ENCODE data around the gene AP3M1. TPM values are rescaled to one million over a fixed set of nuclear protein-coding genes. Genes with fewer than 3 reads are reported as not detected.
"Not testable (repeated sequence)": the region's sequence is repeated elsewhere in the genome, so short reads cannot be mapped to it uniquely, and the experiment has no call there.

Gene AP3M1
- total RNA-seq, 2 donors from 2014 or later = 21.1 to 27.8 TPM

DNA sequence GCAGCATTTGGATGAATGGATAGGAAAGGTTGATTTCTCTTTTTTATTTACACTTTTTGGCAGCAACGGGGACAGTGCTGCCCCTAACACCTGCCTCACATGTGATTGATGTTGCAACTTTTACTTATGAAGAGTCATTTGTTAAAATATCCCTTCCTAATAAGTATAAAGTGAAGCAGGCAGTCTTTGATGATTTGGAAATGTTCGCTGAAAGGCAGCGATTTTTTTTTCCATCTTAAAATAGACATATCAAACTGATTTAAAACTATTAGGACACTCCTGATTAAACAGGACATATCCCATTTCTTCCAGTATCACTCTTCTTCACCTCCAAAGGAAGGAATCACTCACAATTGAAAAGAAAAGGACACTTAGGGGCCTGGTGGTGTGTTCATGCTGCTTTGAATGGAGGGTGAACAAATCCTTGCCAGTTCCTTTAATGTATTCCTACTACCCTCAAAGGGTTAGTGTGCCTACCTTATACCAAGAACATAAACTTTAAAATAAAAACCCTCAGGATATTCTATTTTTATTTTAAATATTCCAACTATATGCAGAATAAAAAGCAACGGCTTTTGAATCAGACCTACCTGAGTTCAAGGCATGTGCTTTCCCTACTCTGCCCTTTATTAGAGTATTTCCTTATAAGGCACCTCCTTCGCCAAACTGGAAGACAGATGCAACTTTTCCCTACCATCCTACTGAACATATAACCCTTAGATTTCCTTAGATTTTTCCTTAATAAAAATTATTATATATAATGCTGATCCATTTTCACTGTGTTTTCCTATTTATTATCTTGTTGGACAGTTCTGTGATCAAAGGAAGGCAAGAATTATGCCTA is 1.5 kb upstream of the AP3M1 start:
- Mint-ChIP-seq H3K4me1 (peaks cover 27% of the 10 kb centered on the region), H3K27ac (peak overlapping the region; percentile 4), H3K36me3 (ENCODE audit: low read depth) (peaks cover 3% of the 10 kb centered on the region), H3K4me3 (no peak overlapping the region), H3K27me3 (no peaks in the 10 kb centered on the region)
- no peak for DNase-seq
- no peak for ATAC-seq
- no peaks in the 10 kb centered on the region for H3K9me3 ChIP-seq (ENCODE audit: control insufficient read depth, low read length, poor library complexity, severe bottlenecking)

DNA sequence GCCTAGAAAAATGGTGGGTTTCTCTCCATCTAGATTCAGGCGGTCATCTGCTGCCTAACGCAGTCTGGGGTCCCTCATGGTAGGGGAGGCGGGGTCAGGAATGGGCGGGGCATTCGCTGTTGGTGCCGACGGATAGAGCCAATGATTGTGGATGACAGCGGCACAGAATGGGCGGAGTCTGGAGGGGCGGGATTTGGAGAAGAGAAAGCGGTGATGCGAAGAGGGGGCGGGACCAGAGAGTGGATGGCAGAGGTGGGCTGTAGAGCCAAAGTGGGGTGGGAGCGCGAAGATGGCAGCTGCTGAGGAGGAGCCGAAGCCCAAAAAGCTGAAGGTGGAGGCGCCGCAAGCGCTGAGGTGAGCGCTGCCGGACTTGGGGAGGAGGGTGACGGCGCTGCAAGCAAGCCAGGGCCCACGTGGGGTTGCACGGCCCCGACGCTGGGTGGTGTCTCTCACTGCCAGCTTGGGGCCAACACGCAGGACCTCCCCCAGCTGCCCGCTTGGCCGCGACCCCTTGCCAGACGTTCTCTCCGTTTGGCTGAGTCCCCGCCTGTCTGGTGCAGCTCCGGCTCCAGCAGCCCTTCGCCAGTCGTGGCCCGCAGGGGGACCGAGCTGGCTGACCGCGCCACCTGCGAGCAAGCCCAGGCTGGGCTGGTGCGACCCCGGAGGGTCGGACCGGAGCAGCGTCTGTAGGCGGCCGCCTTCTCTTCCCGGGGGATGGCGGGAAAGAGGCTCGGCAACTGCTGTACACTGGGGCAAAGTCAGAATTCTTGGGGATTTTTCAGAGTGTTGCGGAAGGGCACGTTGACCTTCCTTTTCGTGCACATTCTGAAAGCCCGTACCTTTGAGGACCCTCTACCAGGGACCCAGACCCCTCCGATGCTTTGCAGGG is 606 bp upstream of the AP3M1 start, which contains the start of gene ADK:
Gene ADK (plus strand): TSS at position 232 of the 889 bp plus-strand sequence. CDS start 58 bp downstream, at position 290.
- Mint-ChIP-seq H3K27ac (no peak within 1 kb of the TSS), H3K4me3 (no peak within 1 kb of the TSS), H3K4me1 (peaks cover 30% of the 10 kb centered on the region), H3K36me3 (ENCODE audit: low read depth) (peaks cover 3% of the 10 kb centered on the region), H3K27me3 (no peaks in the 10 kb centered on the region)
- ATAC-seq (peak; percentile 96), DNase-seq (peak; percentile 98 to 100 (median 99))
- no peaks in the 10 kb centered on the region for H3K9me3 ChIP-seq (ENCODE audit: control insufficient read depth, low read length, poor library complexity, severe bottlenecking)

DNA sequence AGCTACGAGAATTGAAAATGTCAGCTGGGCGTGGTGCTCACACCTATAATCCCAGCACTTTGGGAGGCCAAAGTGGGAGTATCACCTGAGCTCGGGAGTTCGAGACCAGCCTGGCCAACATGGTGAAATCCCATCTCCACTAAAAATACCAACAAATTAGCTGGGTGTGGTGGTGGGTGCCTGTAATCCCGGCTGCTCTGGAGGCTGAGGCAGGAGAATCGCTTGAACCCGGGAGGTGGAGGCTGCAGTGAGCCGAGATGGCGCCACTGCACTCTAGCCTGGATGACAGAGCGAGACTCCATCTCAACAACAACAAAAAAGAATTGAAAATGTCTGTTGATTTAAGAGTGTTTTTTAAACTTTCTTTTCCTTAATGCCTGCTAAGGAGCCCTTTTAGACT is 3.6 kb downstream of the AP3M1 start:
- not testable (repeated sequence) for DNase-seq; H3K4me3 Mint-ChIP-seq; ATAC-seq; H3K36me3 Mint-ChIP-seq (ENCODE audit: low read depth); H3K27ac Mint-ChIP-seq; H3K27me3 Mint-ChIP-seq; H3K9me3 ChIP-seq (ENCODE audit: control insufficient read depth, low read length, poor library complexity, severe bottlenecking)
- H3K4me1 Mint-ChIP-seq = peaks cover 16% of the 10 kb centered on the region

- no peak for DNase-seq
- Mint-ChIP-seq H3K4me3 (no peak overlapping the region), H3K4me1 (peaks cover 18% of the 10 kb centered on the region), H3K27ac (peak overlapping the region; percentile 69), H3K27me3 (no peaks in the 10 kb centered on the region), H3K36me3 (ENCODE audit: low read depth) (peaks cover 3% of the 10 kb centered on the region)
- H3K9me3 ChIP-seq (ENCODE audit: control insufficient read depth, low read length, poor library complexity, severe bottlenecking) = no peaks in the 10 kb centered on the region
- ATAC-seq = no peak
Observed at GRCh38 chr10:74145133-74145532, 5.5 kb downstream of the AP3M1 start.

GRCh38 chr10:74140553-74140952 is 10.1 kb downstream of the AP3M1 start:
- Mint-ChIP-seq H3K4me3 (no peak overlapping the region), H3K27ac (no peak overlapping the region), H3K27me3 (no peaks in the 10 kb centered on the region), H3K4me1 (peaks cover 3% of the 10 kb centered on the region), H3K36me3 (ENCODE audit: low read depth) (no peaks in the 10 kb centered on the region)
- H3K9me3 ChIP-seq (ENCODE audit: control insufficient read depth, low read length, poor library complexity, severe bottlenecking) = no peaks in the 10 kb centered on the region
- ATAC-seq (no peak), DNase-seq (no peak)

GRCh38 chr10:74139981-74140380 is 10.6 kb downstream of the AP3M1 start:
- no peak overlapping the region for H3K27ac Mint-ChIP-seq
- no peaks in the 10 kb centered on the region for H3K36me3 Mint-ChIP-seq (ENCODE audit: low read depth)
- H3K27me3 Mint-ChIP-seq = no peaks in the 10 kb centered on the region
- peaks cover 2% of the 10 kb centered on the region for H3K4me1 Mint-ChIP-seq
- ATAC-seq = no peak
- no peaks in the 10 kb centered on the region for H3K9me3 ChIP-seq (ENCODE audit: control insufficient read depth, low read length, poor library complexity, severe bottlenecking)
- H3K4me3 Mint-ChIP-seq = no peak overlapping the region
- DNase-seq = no peak

DNA sequence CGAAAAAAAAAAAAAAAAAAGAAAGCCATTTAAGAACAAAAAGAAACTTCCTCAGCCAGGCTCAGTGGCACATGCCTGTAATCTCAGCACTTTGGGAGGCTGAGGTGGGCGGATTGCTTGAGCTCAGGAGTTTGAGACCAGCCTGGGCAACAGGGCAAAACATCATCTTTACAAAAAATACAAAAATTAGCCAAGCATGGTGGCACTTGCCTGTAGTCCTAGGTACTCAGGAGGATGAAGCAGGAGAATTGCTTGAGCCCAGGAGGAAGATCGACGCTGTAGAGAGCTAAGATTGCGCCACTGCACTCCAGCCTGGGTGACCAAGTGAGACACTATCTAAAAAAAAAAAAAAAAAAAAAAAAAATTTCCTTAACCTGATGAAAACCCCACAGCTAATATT is 12.0 kb downstream of the AP3M1 start:
- H3K27me3 Mint-ChIP-seq; ATAC-seq; H3K4me3 Mint-ChIP-seq; H3K27ac Mint-ChIP-seq; H3K4me1 Mint-ChIP-seq; H3K9me3 ChIP-seq (ENCODE audit: control insufficient read depth, low read length, poor library complexity, severe bottlenecking); H3K36me3 Mint-ChIP-seq (ENCODE audit: low read depth); DNase-seq: not testable (repeated sequence)

DNA sequence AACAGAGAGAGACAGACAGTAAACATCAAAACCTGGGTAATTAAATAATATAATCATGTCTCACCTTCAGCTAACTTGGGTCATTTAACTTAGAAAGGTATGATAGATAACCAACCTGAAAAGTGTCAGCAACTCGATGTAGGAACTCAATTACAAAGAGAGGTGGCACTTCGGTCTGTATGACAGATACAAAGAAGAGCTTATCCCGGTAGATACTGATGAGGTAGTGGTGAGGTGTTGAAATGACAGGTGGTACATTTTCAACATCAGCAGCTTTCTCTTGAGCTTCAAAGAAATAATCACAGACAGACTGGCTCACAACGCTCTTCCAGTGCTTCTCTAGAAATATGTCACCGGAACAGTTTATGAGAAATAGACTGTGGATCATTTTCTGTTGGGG is 12.6 kb downstream of the AP3M1 start:
- Mint-ChIP-seq H3K27me3 (no peaks in the 10 kb centered on the region), H3K27ac (peak overlapping the region; percentile 8), H3K4me1 (peaks cover 2% of the 10 kb centered on the region), H3K4me3 (no peak overlapping the region), H3K36me3 (ENCODE audit: low read depth) (no peaks in the 10 kb centered on the region)
- no peak for DNase-seq
- ATAC-seq = no peak
- no peaks in the 10 kb centered on the region for H3K9me3 ChIP-seq (ENCODE audit: control insufficient read depth, low read length, poor library complexity, severe bottlenecking)

DNA sequence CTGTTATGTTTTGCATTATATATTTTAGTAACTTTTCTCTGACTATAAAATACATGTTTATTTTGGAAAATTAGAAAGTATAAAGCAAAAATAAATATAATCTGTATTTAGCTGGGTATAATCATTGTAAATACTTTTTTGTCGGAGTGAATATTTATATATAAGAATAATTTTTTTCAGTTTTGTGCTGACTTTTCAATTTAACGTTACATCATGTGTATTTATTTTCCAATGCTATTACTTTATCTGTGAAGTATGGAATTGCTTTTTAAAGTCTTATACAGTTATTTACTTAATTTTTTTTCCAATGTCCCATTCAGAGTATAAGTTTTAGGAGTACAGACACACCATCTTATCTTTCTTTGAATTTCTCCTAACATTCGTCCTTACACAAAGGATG is 15.2 kb downstream of the AP3M1 start:
- Mint-ChIP-seq H3K27me3 (no peaks in the 10 kb centered on the region), H3K4me3 (no peak overlapping the region), H3K27ac (no peak overlapping the region), H3K4me1 (no peaks in the 10 kb centered on the region), H3K36me3 (ENCODE audit: low read depth) (no peaks in the 10 kb centered on the region)
- DNase-seq = no peak
- no peak for ATAC-seq
- H3K9me3 ChIP-seq (ENCODE audit: control insufficient read depth, low read length, poor library complexity, severe bottlenecking) = no peaks in the 10 kb centered on the region

- no peak for DNase-seq
- Mint-ChIP-seq H3K27me3 (no peaks in the 10 kb centered on the region), H3K4me3 (no peak overlapping the region), H3K36me3 (ENCODE audit: low read depth) (no peaks in the 10 kb centered on the region), H3K4me1 (no peaks in the 10 kb centered on the region), H3K27ac (no peak overlapping the region)
- no peak for ATAC-seq
- no peaks in the 10 kb centered on the region for H3K9me3 ChIP-seq (ENCODE audit: control insufficient read depth, low read length, poor library complexity, severe bottlenecking)
Observed at GRCh38 chr10:74133923-74134820, 16.5 kb downstream of the AP3M1 start.

DNA sequence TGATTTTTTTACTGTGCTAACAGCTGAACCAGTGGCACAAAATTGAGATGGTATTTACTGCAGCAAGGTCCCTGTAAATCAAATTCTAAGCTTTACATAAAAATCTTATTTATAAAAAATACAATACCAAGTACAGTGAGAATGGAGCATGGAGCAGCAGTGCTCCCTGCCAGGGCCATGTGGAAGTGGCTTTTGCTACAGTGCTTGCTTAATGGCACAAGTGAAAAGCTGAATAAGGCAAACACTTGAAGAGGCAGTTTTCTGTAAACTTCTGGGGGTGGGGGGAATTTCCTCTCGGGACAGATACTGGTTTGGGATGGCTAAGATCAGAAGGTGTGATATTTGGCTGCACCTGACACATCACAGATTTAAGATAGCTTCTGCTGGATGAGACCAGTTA is 27.5 kb downstream of the AP3M1 start:
- Mint-ChIP-seq H3K4me1 (peaks cover 11% of the 10 kb centered on the region), H3K36me3 (ENCODE audit: low read depth) (peaks cover 5% of the 10 kb centered on the region), H3K27ac (peak overlapping the region; percentile 78), H3K4me3 (no peak overlapping the region), H3K27me3 (no peaks in the 10 kb centered on the region)
- no peaks in the 10 kb centered on the region for H3K9me3 ChIP-seq (ENCODE audit: control insufficient read depth, low read length, poor library complexity, severe bottlenecking)
- ATAC-seq (no peak), DNase-seq (no peak)

GRCh38 chr10:74122060-74122459 is 28.6 kb downstream of the AP3M1 start:
- ATAC-seq = no peak
- Mint-ChIP-seq H3K27me3 (no peaks in the 10 kb centered on the region), H3K27ac (peak overlapping the region; percentile 78), H3K4me3 (no peak overlapping the region), H3K36me3 (ENCODE audit: low read depth) (peaks cover 5% of the 10 kb centered on the region), H3K4me1 (peaks cover 12% of the 10 kb centered on the region)
- no peaks in the 10 kb centered on the region for H3K9me3 ChIP-seq (ENCODE audit: control insufficient read depth, low read length, poor library complexity, severe bottlenecking)
- DNase-seq = no peak
